Esophagus squamous epithelium (tissue), 4 donors: Measurements from ENCODE around the gene OR1I1.

Experiments
- CTCF ChIP-seq, 6 experiments: fragments of 450-650 bp in 4 of 6; fragments of 200-600 bp in 2 of 6; sonication (generic) in 2 of 6; IDR thresholded peaks; one replicate each; pipeline ENCODE4 v1.5.1; 2016 to 2019; ENCODE audit warnings: antibody characterized with exemption in 6 of 6, mild to moderate bottlenecking in 4 of 6, moderate library complexity in 4 of 6
- POLR2A ChIP-seq, 4 donors: fragments of 450-650 bp; IDR thresholded peaks; one replicate each; pipeline ENCODE4 v1.6.1; 2017; ENCODE audit warnings: antibody characterized with exemption in 4 of 4, mild to moderate bottlenecking in 4 of 4, moderate library complexity in 3 of 4

GRCh38 chr19:15115080-15115479 is 33.1 kb downstream of the OR1I1 start:
- TF ChIP-seq CTCF (IDR thresholded peaks at IDR 0.05), result no peak
- no peak for TF ChIP-seq POLR2A (IDR thresholded peaks at IDR 0.05)
